Erythroblast (primary cell): ENCODE data around the gene MGAM2.

Experiments used
- DNase-seq, 2 experiments: peaks; one replicate each; lab custom pipeline; 2025; lab: John Stamatoyannopoulos, UW
- GATA1 ChIP-seq: IDR thresholded peaks from 2 replicates; pipeline ENCODE4 v1.6.1; 2011; ENCODE audit warnings: low read depth, mild to moderate bottlenecking, control low read depth, low read length, moderate library complexity
- POLR2A ChIP-seq: IDR thresholded peaks from 2 replicates; pipeline ENCODE4 v1.6.1; 2011; ENCODE audit warnings: mild to moderate bottlenecking, low read length

The MGAM2 gene

GRCh38 chr7:142176901-142177300 is 65.4 kb downstream of the MGAM2 start:
- TF ChIP-seq POLR2A (no peak), GATA1 (no peak)
- DNase-seq, result no peak

- DNase-seq, result no peak
- TF ChIP-seq POLR2A (no peak), GATA1 (no peak)
These were observed 66.4 kb downstream of the MGAM2 start for GRCh38 chr7:142177869-142178268.

- TF ChIP-seq GATA1, result no peak
- TF ChIP-seq POLR2A, result no peak
- DNase-seq, result no peak
These were observed 68.9 kb downstream of the MGAM2 start for GRCh38 chr7:142180426-142180825.

GRCh38 chr7:142181211-142181610 is 69.7 kb downstream of the MGAM2 start:
- no peak for DNase-seq
- no peak for TF ChIP-seq POLR2A
- TF ChIP-seq GATA1, result no peak

GRCh38 chr7:142181966-142182365 is 70.4 kb downstream of the MGAM2 start:
- TF ChIP-seq POLR2A, result no peak
- no peak for TF ChIP-seq GATA1
- no peak for DNase-seq

GRCh38 chr7:142185069-142185468 is 73.6 kb downstream of the MGAM2 start:
- TF ChIP-seq GATA1 (no peak), POLR2A (no peak)
- DNase-seq, result no peak

GRCh38 chr7:142185801-142186200 is 74.3 kb downstream of the MGAM2 start:
- no peak for DNase-seq
- TF ChIP-seq GATA1, result no peak
- no peak for TF ChIP-seq POLR2A

- no peak for DNase-seq
- TF ChIP-seq GATA1, result no peak
- no peak for TF ChIP-seq POLR2A
These were observed 76.6 kb downstream of the MGAM2 start for GRCh38 chr7:142188154-142188553.

GRCh38 chr7:142188846-142189245 is 77.3 kb downstream of the MGAM2 start:
- TF ChIP-seq GATA1, result no peak
- TF ChIP-seq POLR2A, result no peak
- DNase-seq, result peak in 1 of 2 experiments; percentile 26

- no peak for DNase-seq
- no peak for TF ChIP-seq GATA1
These were observed 82.7 kb downstream of the MGAM2 start for GRCh38 chr7:142194201-142194600.

- DNase-seq, result no peak
- TF ChIP-seq POLR2A, result no peak
- no peak for TF ChIP-seq GATA1
These were observed 84.7 kb downstream of the MGAM2 start for GRCh38 chr7:142196066-142196840.

- no peak for DNase-seq
- TF ChIP-seq GATA1 (no peak), POLR2A (no peak)
These were observed 88.7 kb downstream of the MGAM2 start for GRCh38 chr7:142200206-142200605.

GRCh38 chr7:142228537-142229104 is 117.1 kb downstream of the MGAM2 start:
- no peak for DNase-seq
- TF ChIP-seq GATA1 (no peak), POLR2A (no peak)

- no peak for TF ChIP-seq GATA1
- no peak for TF ChIP-seq POLR2A
- DNase-seq, result peak; percentile 16 to 29
These were observed 120.2 kb downstream of the MGAM2 start for GRCh38 chr7:142231716-142232115.
